Measurements from ENCODE around the gene SYNE1. TPM values are rescaled to one million over a fixed set of nuclear protein-coding genes. Genes with fewer than 3 reads are reported as not detected.

The SYNE1 gene
- total RNA-seq, 1 donor from 2014 or later = 6.0 TPM

GRCh38 chr6:152572338-152573088, 64.6 kb downstream of the SYNE1 start:
- H3K4me1 ChIP-seq = no peaks in the 10 kb centered on the region
- Mint-ChIP-seq H3K27me3 (ENCODE audit: insufficient read depth, low read depth) (no peaks in the 10 kb centered on the region), H3K27ac (no peak overlapping the region), H3K9me3 (no peaks in the 10 kb centered on the region), H3K4me3 (no peak overlapping the region), H3K36me3 (no peaks in the 10 kb centered on the region), H3K4me1 (no peaks in the 10 kb centered on the region)
- no peak overlapping the region for H3K4me2 ChIP-seq
- H3K4me3 ChIP-seq = no peak overlapping the region
- no peaks in the 10 kb centered on the region for H3K79me2 ChIP-seq (ENCODE audit: low read depth)
- H3F3A ChIP-seq (ENCODE audit: low read depth) = no peaks in the 10 kb centered on the region
- no peak for DNase-seq (ENCODE audit: low spot score)
- TF ChIP-seq EZH2 (IDR thresholded peaks at IDR 0.05) = no peak
- TF ChIP-seq EZH2phosphoT487 (IDR thresholded peaks at IDR 0.05) = no peak
- no peak for TF ChIP-seq CTCF (IDR thresholded peaks at IDR 0.05)
- H3K36me3 ChIP-seq = no peaks in the 10 kb centered on the region
- H3K9me3 ChIP-seq (ENCODE audit: low read depth) = no peaks in the 10 kb centered on the region
- no peaks in the 10 kb centered on the region for H4K20me1 ChIP-seq (ENCODE audit: low read depth)
- no peak overlapping the region for H2AFZ ChIP-seq (replicated peaks)
- no peak overlapping the region for H3K9ac ChIP-seq
- no peaks in the 10 kb centered on the region for H3K27me3 ChIP-seq
- no peak overlapping the region for H3K27ac ChIP-seq

- Histone ChIP-seq H3K9me3 (ENCODE audit: low read depth) (no peaks in the 10 kb centered on the region), H3K27me3 (no peaks in the 10 kb centered on the region), H3K27ac (no peak overlapping the region), H3F3A (ENCODE audit: low read depth) (no peaks in the 10 kb centered on the region), H4K20me1 (ENCODE audit: low read depth) (no peaks in the 10 kb centered on the region), H3K4me2 (no peak overlapping the region), H3K9ac (no peak overlapping the region), H3K4me3 (no peak overlapping the region), H3K79me2 (ENCODE audit: low read depth) (no peaks in the 10 kb centered on the region), H3K36me3 (no peaks in the 10 kb centered on the region), H3K4me1 (no peaks in the 10 kb centered on the region), H2AFZ (replicated peaks) (no peak overlapping the region)
- Mint-ChIP-seq H3K4me3 (no peak overlapping the region), H3K9me3 (no peaks in the 10 kb centered on the region), H3K4me1 (no peaks in the 10 kb centered on the region), H3K36me3 (no peaks in the 10 kb centered on the region), H3K27ac (no peak overlapping the region), H3K27me3 (ENCODE audit: insufficient read depth, low read depth) (no peaks in the 10 kb centered on the region)
- no peak for TF ChIP-seq CTCF (IDR thresholded peaks at IDR 0.05)
- no peak for TF ChIP-seq EZH2phosphoT487 (IDR thresholded peaks at IDR 0.05)
- TF ChIP-seq EZH2 (IDR thresholded peaks at IDR 0.05) = no peak
- DNase-seq (ENCODE audit: low spot score) = no peak
Observed at GRCh38 chr6:152571943-152572337, 65.2 kb downstream of the SYNE1 start.

- no peaks in the 10 kb centered on the region for H3K36me3 Mint-ChIP-seq
- no peak overlapping the region for H3K27ac ChIP-seq
- no peaks in the 10 kb centered on the region for H3K36me3 ChIP-seq
- H3K9me3 ChIP-seq (ENCODE audit: low read depth) = no peaks in the 10 kb centered on the region
- H3K4me3 Mint-ChIP-seq = no peak overlapping the region
- DNase-seq (ENCODE audit: low spot score) = no peak
- no peaks in the 10 kb centered on the region for H3K9me3 Mint-ChIP-seq
- TF ChIP-seq CTCF (IDR thresholded peaks at IDR 0.05) (no peak), EZH2phosphoT487 (IDR thresholded peaks at IDR 0.05) (no peak), EZH2 (IDR thresholded peaks at IDR 0.05) (no peak)
- no peaks in the 10 kb centered on the region for H4K20me1 ChIP-seq (ENCODE audit: low read depth)
- H3K4me2 ChIP-seq = no peak overlapping the region
- no peaks in the 10 kb centered on the region for H3F3A ChIP-seq (ENCODE audit: low read depth)
- no peaks in the 10 kb centered on the region for H3K79me2 ChIP-seq (ENCODE audit: low read depth)
- no peak overlapping the region for H3K9ac ChIP-seq
- H2AFZ ChIP-seq (replicated peaks) = no peak overlapping the region
- H3K27ac Mint-ChIP-seq = no peak overlapping the region
- H3K4me1 ChIP-seq = no peaks in the 10 kb centered on the region
- no peaks in the 10 kb centered on the region for H3K27me3 ChIP-seq
- H3K4me1 Mint-ChIP-seq = peaks cover 4% of the 10 kb centered on the region
- no peak overlapping the region for H3K4me3 ChIP-seq
- no peaks in the 10 kb centered on the region for H3K27me3 Mint-ChIP-seq (ENCODE audit: insufficient read depth, low read depth)
Observed at GRCh38 chr6:152571089-152571488, 66.1 kb downstream of the SYNE1 start.

Measured in neural progenitor cell (in vitro differentiated cells).